K562 (cell line): ENCODE measurements around the gene SREBF1. TPM values are rescaled to one million over a fixed set of nuclear protein-coding genes. Genes with fewer than 3 reads are reported as not detected.

Experiments
- ATAC-seq: fragments of 200-7000 bp; cut with Tn5 transposase; 3 replicates; pipeline ENCODE4 v1.9.1; 2020; ENCODE audit warnings: moderate library complexity
- BruUV-seq: library from RNA; stranded (reverse); fragments of 400-500 nt; replicated peaks from 2 replicates; lab custom pipeline; 2021; lab: Mats Ljungman, UMichigan
- CTCF ChIA-PET: fragments of 300-600 bp; formaldehyde crosslinking; extraction: SDS; loops from one replicate; lab custom pipeline; 2021; ENCODE audit warnings: low intra/inter-chr PET ratio; lab: Yijun Ruan, JAX
- POLR2A ChIA-PET: fragments of 300-600, 350-650 bp; sonication (Branson Sonifier 250); formaldehyde crosslinking; extraction: SDS; loops from one replicate; lab custom pipeline; 2021; ENCODE audit warnings: antibody characterized with exemption, inconsistent platforms; lab: Yijun Ruan, JAX
- DNase-seq, 4 experiments: peaks; one replicate each; pipeline versions ENCODE4 v3.0.0 to v3.0.0-alpha.2; 2011 to 2018; ENCODE audit warnings: low spot score in 3 of 4, mixed read lengths in 3 of 4; ENCODE audit errors: extremely low read depth in 1 of 4
- FAIRE-seq: peaks from 2 replicates; lab custom pipeline; 2011; peaks lifted over from hg19 to GRCh38; lab: Jason Lieb, UNC
- H2AFZ ChIP-seq: 2 replicates; pipeline ENCODE4 v1.6.0; 2011; ENCODE audit warnings: low read depth, low read length, control low read depth, inconsistent platforms
- H3K27ac ChIP-seq: fragments of 200-600 bp; 3 replicates; pipeline ENCODE4 v1.8.0; 2011; ENCODE audit warnings: low read depth, mild to moderate bottlenecking, control low read depth, inconsistent platforms, low read length, moderate library complexity, mixed read lengths; ENCODE audit errors: extremely low read depth
- H3K27me3 ChIP-seq, 2 experiments: fragments of 300-600 bp in 1 of 2; 2 replicates in 1 of 2; 3 replicates in 1 of 2; pipeline versions ENCODE4 v1.6.0 to v1.8.0; 2011; ENCODE audit warnings: inconsistent platforms in 2 of 2, low read length in 2 of 2, mild to moderate bottlenecking in 1 of 2, mixed read lengths in 1 of 2, moderate library complexity in 1 of 2; ENCODE audit not compliant: control insufficient read depth in 2 of 2, insufficient read depth in 2 of 2
- H3K36me3 ChIP-seq: fragments of 300-600 bp; 3 replicates; pipeline ENCODE4 v1.8.0; 2011; ENCODE audit warnings: mild to moderate bottlenecking, low read length, inconsistent platforms; ENCODE audit not compliant: control insufficient read depth, insufficient read depth
- H3K4me1 ChIP-seq, 2 experiments: fragments of 200-600 bp in 1 of 2; replicated peaks in 1 of 2; 2 replicates in 1 of 2; 3 replicates in 1 of 2; pipeline versions ENCODE4 v1.5.1 to v1.8.0; 2011; ENCODE audit warnings: inconsistent platforms in 2 of 2, low read length in 2 of 2, mild to moderate bottlenecking in 1 of 2, mixed read lengths in 1 of 2, moderate library complexity in 1 of 2; ENCODE audit not compliant: control insufficient read depth in 2 of 2, insufficient read depth in 2 of 2
- H3K4me2 ChIP-seq: 2 replicates; pipeline ENCODE4 v1.6.1; 2011; ENCODE audit warnings: low read length, control low read depth, inconsistent platforms, mixed read lengths; ENCODE audit not compliant: insufficient read depth
- H3K4me3 ChIP-seq: fragments of 200-600 bp; sonication (generic), shearing (Covaris generic); 2 replicates; pipeline ENCODE4 v1.5.1; 2016; ENCODE audit warnings: control low read depth, inconsistent platforms
- H3K79me2 ChIP-seq: fragments of 200-600 bp; 3 replicates; pipeline ENCODE4 v1.8.0; 2011; ENCODE audit warnings: low read length, inconsistent platforms; ENCODE audit not compliant: control insufficient read depth, insufficient read depth
- H3K9ac ChIP-seq, 2 experiments: 2 replicates each; pipeline versions ENCODE4 v1.6.0 to v1.6.1; 2011; ENCODE audit warnings: low read depth in 2 of 2, low read length in 2 of 2, control low read depth in 1 of 2, inconsistent platforms in 1 of 2, mild to moderate bottlenecking in 1 of 2, mixed read lengths in 1 of 2; ENCODE audit not compliant: insufficient read depth in 1 of 2
- H3K9me1 ChIP-seq: one replicate; pipeline ENCODE4 v1.6.0; 2011; ENCODE audit warnings: inconsistent platforms, mild to moderate bottlenecking, low read length, moderate library complexity; ENCODE audit not compliant: control insufficient read depth, insufficient read depth
- H3K9me3 ChIP-seq: replicated peaks from 2 replicates; pipeline ENCODE4 v1.5.1; 2011; ENCODE audit warnings: low read depth, low read length, inconsistent platforms; ENCODE audit not compliant: control insufficient read depth, insufficient read depth
- H4K20me1 ChIP-seq: replicated peaks from 2 replicates; pipeline ENCODE4 v1.6.1; 2011; ENCODE audit warnings: low read length, inconsistent platforms, mixed read lengths; ENCODE audit not compliant: control insufficient read depth, insufficient read depth
- POLR2G ChIP-seq: fragments of 200-400 bp; formaldehyde crosslinking; IDR thresholded peaks from 2 replicates; pipeline ENCODE4 v1.6.1; 2017; ENCODE audit warnings: low read depth, mild to moderate bottlenecking, antibody characterized with exemption, low read length, moderate library complexity
- PRPF4 ChIP-seq: fragments of 200-400 bp; formaldehyde crosslinking; IDR thresholded peaks from one replicate; pipeline ENCODE4 v1.6.1; 2017; ENCODE audit warnings: low read length, low read depth, mild to moderate bottlenecking; ENCODE audit not compliant: insufficient read depth, poor library complexity, severe bottlenecking
- RBFOX2 ChIP-seq: fragments of 200-400 bp; formaldehyde crosslinking; IDR thresholded peaks from 2 replicates; pipeline ENCODE4 v1.6.1; 2017; ENCODE audit warnings: low read depth, mild to moderate bottlenecking, low read length, moderate library complexity
- SIN3B ChIP-seq: fragments of 450-650 bp; IDR thresholded peaks from 2 replicates; pipeline ENCODE4 v1.6.1; 2017; ENCODE audit warnings: low read depth, mild to moderate bottlenecking, moderate library complexity
- ZNF354B ChIP-seq: fragments of 250-450 bp; sonication (Bioruptor Pico); IDR thresholded peaks from 2 replicates; pipeline ENCODE4 v1.4.0; 2020
- whole genome bisulfite sequencing: fragments of 100-300 bp; shearing (Covaris generic); methylation state at CpG from one replicate; pipeline ENCODE4 v1.1.6; 2016; ENCODE audit warnings: low coverage, mixed read lengths; ENCODE audit not compliant: insufficient coverage; ENCODE audit errors: missing lambda C conversion rate; 5-methylcytosine and 5-hydroxymethylcytosine counted together
- in situ Hi-C: fragments of 300-500 bp; cut with MboI; formaldehyde crosslinking; loops from 4 replicates; pipeline ENCODE4 v1.15.0; 2018; ENCODE audit warnings: inconsistent platforms, mixed read lengths
- intact Hi-C: fragments of 100-400 bp; cut with micrococcal nuclease; formaldehyde crosslinking; loops from 2 replicates; pipeline ENCODE4 v1.14.2; 2022
- polyA plus RNA-seq, 8 experiments: library from polyadenylated mRNA; depleted of rRNA in 4 of 8; stranded (reverse) in 5 of 8; unstranded in 3 of 8; fragments of >200 nt; fragmentation: Nextera tagmentation in 2 of 8; fragmentation: Illumina TruSeq in 1 of 8; extraction: Ambion mirVana in 2 of 8; extraction: Trizol in 1 of 8; gene quantifications; 2 replicates each; pipeline versions ENCODE4 v1.2.1 to v1.2.3, GENCODE V29; 2011 to 2014; ENCODE audit warnings: inconsistent platforms in 1 of 8, missing spikeins in 1 of 8
- total RNA-seq, 7 experiments: library from RNA; depleted of rRNA in 6 of 7; stranded (reverse); fragments of >200 nt in 6 of 7; fragmentation: Illumina TruSeq in 2 of 7; extraction: Trizol in 2 of 7; gene quantifications; 2 replicates each; pipeline versions ENCODE4 v1.2.1 to v1.2.3, GENCODE V29; 2011 to 2021; ENCODE audit warnings: low replicate concordance in 1 of 7

SREBF1 gene
- total and polyA plus RNA-seq, 9 of the 15 experiments (the other 6 are each of a cell fraction or from before 2014, with no cell fraction given), result 1.6 to 169 (median 69.4) TPM

- in situ Hi-C loops (no loop called here), intact Hi-C loops (loop anchor here (2.0 to 10.0 kb wide), 2 partner anchors 14 to 138 kb away; partner anchors contain the start of genes RAI1 and SREBF1)
- Histone ChIP-seq H3K4me1 (peaks cover 84 to 89% of the 10 kb centered on the region in 2 experiments), H3K9me1 (peaks cover 4% of the 10 kb centered on the region), H2AFZ (no peak overlapping the region), H3K36me3 (peaks cover 71% of the 10 kb centered on the region; the same call in 2 of the 3 replicates), H3K27ac (peak overlapping the region; percentile 86), H3K79me2 (peaks cover 91% of the 10 kb centered on the region), H3K4me2 (peak overlapping the region; percentile 85), H3K9me3 (no peaks in the 10 kb centered on the region), H3K9ac (peak overlapping the region; percentile 75 to 92), H3K27me3 (no peaks in the 10 kb centered on the region), H4K20me1 (peaks cover 47% of the 10 kb centered on the region), H3K4me3 (peak overlapping the region; percentile 52)
- no peak for FAIRE-seq
- WGBS, result 0% methylated on average over 3 of the region's 3 CpGs
- CTCF ChIA-PET, result no interaction called here
- TF ChIP-seq SIN3B, result no peak
- TF ChIP-seq POLR2G, result 0 out of 2 replicates have a peak, but pooled peaks have one; percentile 25
- no peak for TF ChIP-seq ZNF354B (CRISPR knock-in tag)
- TF ChIP-seq RBFOX2, result 0 out of 2 replicates have a peak, but pooled peaks have one; percentile 7
- no peak for TF ChIP-seq PRPF4
- BruUV-seq, result no TSS peak
- no peak for DNase-seq
- POLR2A ChIA-PET, result interaction anchor here (0.7 to 1.2 kb wide), 4 partner anchors 9 to 45 kb away, joined by 3 read pairs; no protein-coding TSS in a partner anchor
- no peak for ATAC-seq
These were observed 14.2 kb downstream of the SREBF1 start for GRCh38 chr17:17822616-17823015.
